Neuronal stem cell (in vitro differentiated cells): ENCODE results near the gene FAIM2.

ENCODE experiments used
- DNase-seq: peaks from one replicate; pipeline ENCODE4 v3.0.0-alpha.2; 2013; ENCODE audit warnings: low spot score
- H2AFZ ChIP-seq: one replicate; pipeline ENCODE4 v1.6.1; 2013; ENCODE audit warnings: mild to moderate bottlenecking, low read length, inconsistent platforms
- H2AK5ac ChIP-seq: 2 replicates; pipeline ENCODE4 v1.6.1; 2013; ENCODE audit warnings: low read depth, mild to moderate bottlenecking, inconsistent platforms, low read length, moderate library complexity, mixed read lengths
- H2BK120ac ChIP-seq: 2 replicates; pipeline ENCODE4 v1.6.1; 2013; ENCODE audit warnings: low read depth, mild to moderate bottlenecking, inconsistent platforms, low read length, moderate library complexity, mixed read lengths
- H2BK12ac ChIP-seq: one replicate; pipeline ENCODE4 v1.6.1; 2013; ENCODE audit warnings: low read length, inconsistent platforms
- H2BK15ac ChIP-seq: 2 replicates; pipeline ENCODE4 v1.6.1; 2013; ENCODE audit warnings: mild to moderate bottlenecking, low read length, inconsistent platforms, mixed read lengths
- H2BK5ac ChIP-seq: one replicate; pipeline ENCODE4 v1.6.1; 2013; ENCODE audit warnings: inconsistent platforms, mild to moderate bottlenecking, low read length, moderate library complexity
- H3K14ac ChIP-seq: one replicate; pipeline ENCODE4 v1.6.1; 2013; ENCODE audit warnings: low read length, inconsistent platforms
- H3K18ac ChIP-seq: 2 replicates; pipeline ENCODE4 v1.6.1; 2013; ENCODE audit warnings: low read length, inconsistent platforms
- H3K23ac ChIP-seq: 2 replicates; pipeline ENCODE4 v1.6.1; 2013; ENCODE audit warnings: low read depth, mild to moderate bottlenecking, mixed read lengths, low read length, inconsistent platforms; ENCODE audit not compliant: poor library complexity
- H3K27ac ChIP-seq: replicated peaks from 3 replicates; pipeline ENCODE4 v1.5.1; 2013; ENCODE audit warnings: low read length, inconsistent platforms
- H3K27me3 ChIP-seq, 3 experiments: 2 replicates each; pipeline ENCODE4 v1.6.1; 2013; ENCODE audit warnings: low read length in 3 of 3, mild to moderate bottlenecking in 2 of 3, inconsistent platforms in 1 of 3, low read depth in 1 of 3, mixed read lengths in 1 of 3, moderate library complexity in 1 of 3; ENCODE audit not compliant: control insufficient read depth in 3 of 3, insufficient read depth in 3 of 3
- H3K36me3 ChIP-seq, 2 donors: replicated peaks in 1 of 2; 2 replicates each; pipeline ENCODE4 v1.6.1; 2013; ENCODE audit warnings: low read length in 2 of 2; ENCODE audit not compliant: control insufficient read depth in 2 of 2, insufficient read depth in 2 of 2
- H3K4ac ChIP-seq: 2 replicates; pipeline ENCODE4 v1.6.1; 2013; ENCODE audit warnings: inconsistent platforms, mild to moderate bottlenecking, low read length, moderate library complexity
- H3K4me1 ChIP-seq, 2 donors: 1 replicate in 1 of 2; 2 replicates in 1 of 2; pipeline ENCODE4 v1.6.1; 2013; ENCODE audit warnings: low read length in 2 of 2, low read depth in 1 of 2; ENCODE audit not compliant: control insufficient read depth in 2 of 2, insufficient read depth in 1 of 2
- H3K4me2 ChIP-seq: one replicate; pipeline ENCODE4 v1.6.1; 2013; ENCODE audit warnings: mild to moderate bottlenecking, low read length, inconsistent platforms; ENCODE audit not compliant: insufficient read depth, poor library complexity, severe bottlenecking
- H3K4me3 ChIP-seq, 2 donors: 2 replicates each; pipeline ENCODE4 v1.5.1; 2013; ENCODE audit warnings: low read length in 2 of 2, mild to moderate bottlenecking in 2 of 2, inconsistent platforms in 1 of 2, moderate library complexity in 1 of 2
- H3K79me1 ChIP-seq: one replicate; pipeline ENCODE4 v1.6.1; 2013; ENCODE audit warnings: low read depth, mild to moderate bottlenecking, inconsistent platforms, low read length, moderate library complexity
- H3K9ac ChIP-seq: one replicate; pipeline ENCODE4 v1.6.1; 2013; ENCODE audit warnings: mild to moderate bottlenecking, low read depth, low read length, inconsistent platforms; ENCODE audit not compliant: poor library complexity
- H3K9me3 ChIP-seq, 2 donors: replicated peaks in 1 of 2; 2 replicates each; pipeline versions ENCODE3 to v1.6.1; 2013; ENCODE audit warnings: low read length in 2 of 2, mild to moderate bottlenecking in 2 of 2, inconsistent platforms in 1 of 2, low read depth in 1 of 2, mixed read lengths in 1 of 2, moderate library complexity in 1 of 2; ENCODE audit not compliant: control insufficient read depth in 2 of 2, insufficient read depth in 1 of 2
- H4K8ac ChIP-seq: one replicate; pipeline ENCODE4 v1.6.1; 2013; ENCODE audit warnings: low read depth, mild to moderate bottlenecking, inconsistent platforms, low read length, moderate library complexity
- H4K91ac ChIP-seq: one replicate; pipeline ENCODE4 v1.6.1; 2013; ENCODE audit warnings: low read length, low read depth, mild to moderate bottlenecking, inconsistent platforms; ENCODE audit not compliant: poor library complexity
- WGBS, 2 donors: extraction: QIAGEN DNeasy Blood & Tissue Kit; methylation state at CpG; one replicate each; pipeline ENCODE4 v1.1.7; 2013; ENCODE audit warnings: missing lambda C conversion rate in 2 of 2, mixed read lengths in 1 of 2; ENCODE audit not compliant: insufficient read length in 2 of 2, insufficient replicate concordance in 1 of 2; ENCODE audit errors: extremely low coverage in 2 of 2; 5-methylcytosine and 5-hydroxymethylcytosine counted together

Gene FAIM2

GRCh38 chr12:49921299-49921698 is 17.6 kb upstream of the FAIM2 start:
- H3K36me3 ChIP-seq = no peaks in the 10 kb centered on the region
- no peak overlapping the region for H2BK120ac ChIP-seq
- no peak overlapping the region for H3K4me2 ChIP-seq
- H3K4ac ChIP-seq = no peak overlapping the region
- no peak overlapping the region for H3K4me3 ChIP-seq
- peaks cover 2% of the 10 kb centered on the region for H3K79me1 ChIP-seq
- H3K18ac ChIP-seq = no peak overlapping the region
- no peak overlapping the region for H3K14ac ChIP-seq
- H4K8ac ChIP-seq = no peak overlapping the region
- H3K4me1 ChIP-seq = peaks cover 0 to 2% of the 10 kb centered on the region in 2 donors
- WGBS, 2 donors = no CpG with 5 or more reads among the region's 3 CpGs
- no peak overlapping the region for H2AK5ac ChIP-seq
- H3K23ac ChIP-seq = no peak overlapping the region
- H2BK15ac ChIP-seq = no peak overlapping the region
- peaks cover 0 to 31% (median 2%) of the 10 kb centered on the region in 3 experiments for H3K27me3 ChIP-seq
- H3K9ac ChIP-seq = no peak overlapping the region
- no peak overlapping the region for H2AFZ ChIP-seq
- DNase-seq = no peak
- no peak overlapping the region for H2BK12ac ChIP-seq
- H2BK5ac ChIP-seq = no peak overlapping the region
- no peak overlapping the region for H4K91ac ChIP-seq
- peaks cover 0 to 2% of the 10 kb centered on the region in 2 donors for H3K9me3 ChIP-seq
- no peak overlapping the region for H3K27ac ChIP-seq

GRCh38 chr12:49920915-49921286 is 17.2 kb upstream of the FAIM2 start:
- Histone ChIP-seq H2BK12ac (no peak overlapping the region), H3K36me3 (no peaks in the 10 kb centered on the region), H2AK5ac (no peak overlapping the region), H2BK120ac (no peak overlapping the region), H2AFZ (no peak overlapping the region), H3K18ac (no peak overlapping the region), H2BK15ac (no peak overlapping the region), H3K9me3 (peaks cover 0 to 2% of the 10 kb centered on the region in 2 donors), H3K9ac (no peak overlapping the region), H3K79me1 (peaks cover 2% of the 10 kb centered on the region), H3K14ac (no peak overlapping the region), H3K4me3 (no peak overlapping the region), H3K4me1 (peaks cover 0 to 2% of the 10 kb centered on the region in 2 donors), H3K4me2 (no peak overlapping the region), H3K27me3 (peaks cover 0 to 28% (median 2%) of the 10 kb centered on the region in 3 experiments), H3K27ac (no peak overlapping the region), H3K4ac (no peak overlapping the region), H3K23ac (no peak overlapping the region), H4K91ac (no peak overlapping the region), H4K8ac (no peak overlapping the region), H2BK5ac (no peak overlapping the region)
- no peak for DNase-seq
- WGBS, 2 donors = no CpG with 5 or more reads among the region's 3 CpGs

GRCh38 chr12:49920241-49920914 is 16.7 kb upstream of the FAIM2 start:
- no peak overlapping the region for H2AFZ ChIP-seq
- no peak overlapping the region for H3K9ac ChIP-seq

GRCh38 chr12:49917788-49918173 is 14.1 kb upstream of the FAIM2 start:
- DNase-seq = no peak
- no peak overlapping the region for H2BK5ac ChIP-seq
- peaks cover 0 to 6% of the 10 kb centered on the region in 2 donors for H3K4me1 ChIP-seq
- no peak overlapping the region for H3K14ac ChIP-seq
- H3K4me3 ChIP-seq = no peak overlapping the region
- no peak overlapping the region for H3K9ac ChIP-seq
- H3K27ac ChIP-seq = no peak overlapping the region
- WGBS, 2 donors = no CpG with 5 or more reads among the region's 5 CpGs
- peaks cover 0 to 32% (median 2%) of the 10 kb centered on the region in 3 experiments for H3K27me3 ChIP-seq
- H2BK15ac ChIP-seq = no peak overlapping the region
- H3K36me3 ChIP-seq = no peaks in the 10 kb centered on the region
- no peak overlapping the region for H2BK12ac ChIP-seq
- no peak overlapping the region for H3K18ac ChIP-seq
- H3K4ac ChIP-seq = no peak overlapping the region
- H4K8ac ChIP-seq = no peak overlapping the region
- H3K9me3 ChIP-seq = no peaks in the 10 kb centered on the region
- no peak overlapping the region for H3K4me2 ChIP-seq
- no peaks in the 10 kb centered on the region for H3K79me1 ChIP-seq
- no peak overlapping the region for H3K23ac ChIP-seq
- H2AK5ac ChIP-seq = no peak overlapping the region
- no peak overlapping the region for H2BK120ac ChIP-seq
- H4K91ac ChIP-seq = no peak overlapping the region
- H2AFZ ChIP-seq = no peak overlapping the region

More at GRCh38 chr12:49920241-49920914, 16.7 kb upstream of the FAIM2 start:
- H3K4me1 ChIP-seq = peaks cover 0 to 1% of the 10 kb centered on the region in 2 donors
- H2BK12ac ChIP-seq = no peak overlapping the region
- peaks cover 0 to 27% (median 2%) of the 10 kb centered on the region in 3 experiments for H3K27me3 ChIP-seq
- WGBS, 2 donors = no CpG with 5 or more reads among the region's 12 CpGs
- no peak overlapping the region for H3K14ac ChIP-seq
- H3K18ac ChIP-seq = no peak overlapping the region
- no peak overlapping the region for H3K4me3 ChIP-seq
- no peak overlapping the region for H3K4me2 ChIP-seq
- H4K8ac ChIP-seq = no peak overlapping the region
- no peak overlapping the region for H4K91ac ChIP-seq
- H2BK120ac ChIP-seq = no peak overlapping the region
- no peak overlapping the region for H2BK15ac ChIP-seq
- peaks cover 0 to 1% of the 10 kb centered on the region in 2 donors for H3K9me3 ChIP-seq
- DNase-seq = no peak
- no peak overlapping the region for H2BK5ac ChIP-seq
- peaks cover under 1% of the 10 kb centered on the region for H3K79me1 ChIP-seq
- H3K27ac ChIP-seq = no peak overlapping the region
- no peak overlapping the region for H2AK5ac ChIP-seq
- no peaks in the 10 kb centered on the region for H3K36me3 ChIP-seq
- H3K4ac ChIP-seq = no peak overlapping the region
- H3K23ac ChIP-seq = no peak overlapping the region
